Tibial nerve (tissue), 4 donors: ENCODE results near the gene WDR37.

Experiments used
- EP300 ChIP-seq, 2 donors: sonication (generic); formaldehyde crosslinking; IDR thresholded peaks; one replicate each; pipeline ENCODE4 v1.6.1; 2017; ENCODE audit warnings: antibody characterized with exemption in 2 of 2, mild to moderate bottlenecking in 1 of 2
- POLR2A ChIP-seq, 2 donors: fragments of 450-650 bp; IDR thresholded peaks; one replicate each; pipeline ENCODE4 v1.6.1; 2017; ENCODE audit warnings: antibody characterized with exemption in 2 of 2, mild to moderate bottlenecking in 2 of 2, moderate library complexity in 2 of 2
- TF ChIP-seq, protein P1 (sequence below), 5 experiments: fragments of 200-600 bp in 3 of 5; fragments of 450-650 bp in 2 of 5; sonication (generic) in 3 of 5; IDR thresholded peaks; one replicate each; pipeline ENCODE4 v1.5.1; 2016 to 2019; ENCODE audit warnings: antibody characterized with exemption in 5 of 5, mild to moderate bottlenecking in 3 of 5, moderate library complexity in 2 of 5

DNA sequence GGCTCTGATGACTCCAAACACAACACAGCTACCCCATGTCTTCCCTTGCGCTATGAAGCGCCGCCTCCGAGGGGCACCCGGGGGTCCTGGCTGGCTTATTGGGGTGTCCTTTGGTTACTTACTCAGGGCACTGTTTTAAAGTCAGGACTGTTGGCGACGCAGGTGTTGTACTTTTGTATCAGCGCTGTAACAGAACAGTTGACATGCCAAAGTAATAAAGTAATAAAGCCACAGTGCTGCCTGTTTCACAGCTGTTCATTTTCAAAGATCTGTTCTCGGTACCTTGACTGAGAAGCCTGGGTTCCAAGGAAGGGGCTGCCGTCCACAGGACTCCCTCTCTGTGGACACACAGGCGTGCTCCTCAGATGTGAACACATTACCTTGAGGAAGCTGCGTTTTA, 64.1 kb downstream of the WDR37 start:
- TF ChIP-seq EP300 (IDR thresholded peaks at IDR 0.05) (no peak), POLR2A (IDR thresholded peaks at IDR 0.05) (no peak)
- TF ChIP-seq, protein P1, sequence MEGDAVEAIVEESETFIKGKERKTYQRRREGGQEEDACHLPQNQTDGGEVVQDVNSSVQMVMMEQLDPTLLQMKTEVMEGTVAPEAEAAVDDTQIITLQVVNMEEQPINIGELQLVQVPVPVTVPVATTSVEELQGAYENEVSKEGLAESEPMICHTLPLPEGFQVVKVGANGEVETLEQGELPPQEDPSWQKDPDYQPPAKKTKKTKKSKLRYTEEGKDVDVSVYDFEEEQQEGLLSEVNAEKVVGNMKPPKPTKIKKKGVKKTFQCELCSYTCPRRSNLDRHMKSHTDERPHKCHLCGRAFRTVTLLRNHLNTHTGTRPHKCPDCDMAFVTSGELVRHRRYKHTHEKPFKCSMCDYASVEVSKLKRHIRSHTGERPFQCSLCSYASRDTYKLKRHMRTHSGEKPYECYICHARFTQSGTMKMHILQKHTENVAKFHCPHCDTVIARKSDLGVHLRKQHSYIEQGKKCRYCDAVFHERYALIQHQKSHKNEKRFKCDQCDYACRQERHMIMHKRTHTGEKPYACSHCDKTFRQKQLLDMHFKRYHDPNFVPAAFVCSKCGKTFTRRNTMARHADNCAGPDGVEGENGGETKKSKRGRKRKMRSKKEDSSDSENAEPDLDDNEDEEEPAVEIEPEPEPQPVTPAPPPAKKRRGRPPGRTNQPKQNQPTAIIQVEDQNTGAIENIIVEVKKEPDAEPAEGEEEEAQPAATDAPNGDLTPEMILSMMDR (IDR thresholded peaks at IDR 0.05): no peak
